Vagina (tissue), 2 donors: ENCODE results near the gene SPEM1.

Source experiments
- POLR2AphosphoS5 ChIP-seq, 2 donors: sonication (generic); formaldehyde crosslinking; IDR thresholded peaks; one replicate each; pipeline ENCODE4 v1.9.0; 2017; ENCODE audit warnings: antibody characterized with exemption in 2 of 2, mild to moderate bottlenecking in 2 of 2, low read depth in 1 of 2; ENCODE audit not compliant: insufficient read depth in 1 of 2
- TF ChIP-seq, protein P1 (sequence below), 3 experiments: fragments of 450-650 bp in 2 of 3; fragments of 200-600 bp in 1 of 3; sonication (generic) in 1 of 3; IDR thresholded peaks; one replicate each; pipeline ENCODE4 v1.5.1; 2017 to 2019; ENCODE audit warnings: antibody characterized with exemption in 3 of 3, mild to moderate bottlenecking in 2 of 3, moderate library complexity in 2 of 3

DNA sequence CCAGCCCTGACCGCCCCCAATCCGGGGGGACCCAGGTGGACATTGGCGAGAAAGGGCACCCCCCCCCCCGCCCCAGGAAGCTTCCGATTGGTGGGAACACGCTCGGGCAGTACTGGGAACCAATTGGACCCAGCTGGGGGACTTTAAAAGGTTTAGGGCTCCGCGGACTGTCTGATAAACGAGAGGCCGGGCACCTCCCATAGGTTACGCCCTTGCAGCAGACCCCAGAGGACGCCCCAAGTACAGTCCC, 16.5 kb upstream of the SPEM1 start:
- TF ChIP-seq, protein P1, sequence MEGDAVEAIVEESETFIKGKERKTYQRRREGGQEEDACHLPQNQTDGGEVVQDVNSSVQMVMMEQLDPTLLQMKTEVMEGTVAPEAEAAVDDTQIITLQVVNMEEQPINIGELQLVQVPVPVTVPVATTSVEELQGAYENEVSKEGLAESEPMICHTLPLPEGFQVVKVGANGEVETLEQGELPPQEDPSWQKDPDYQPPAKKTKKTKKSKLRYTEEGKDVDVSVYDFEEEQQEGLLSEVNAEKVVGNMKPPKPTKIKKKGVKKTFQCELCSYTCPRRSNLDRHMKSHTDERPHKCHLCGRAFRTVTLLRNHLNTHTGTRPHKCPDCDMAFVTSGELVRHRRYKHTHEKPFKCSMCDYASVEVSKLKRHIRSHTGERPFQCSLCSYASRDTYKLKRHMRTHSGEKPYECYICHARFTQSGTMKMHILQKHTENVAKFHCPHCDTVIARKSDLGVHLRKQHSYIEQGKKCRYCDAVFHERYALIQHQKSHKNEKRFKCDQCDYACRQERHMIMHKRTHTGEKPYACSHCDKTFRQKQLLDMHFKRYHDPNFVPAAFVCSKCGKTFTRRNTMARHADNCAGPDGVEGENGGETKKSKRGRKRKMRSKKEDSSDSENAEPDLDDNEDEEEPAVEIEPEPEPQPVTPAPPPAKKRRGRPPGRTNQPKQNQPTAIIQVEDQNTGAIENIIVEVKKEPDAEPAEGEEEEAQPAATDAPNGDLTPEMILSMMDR (IDR thresholded peaks at IDR 0.05): no peak
- TF ChIP-seq POLR2AphosphoS5 (IDR thresholded peaks at IDR 0.05; ENCODE audit: insufficient read depth in 1 of 2, low read depth in 1 of 2): no peak
